HUDEP-2 (cell line): Measurements from ENCODE around the gene METTL21C.

Experiments used
- DNase-seq, 76 experiments: peaks; one replicate each; lab custom pipeline; 2025; ENCODE audit not compliant: unreplicated experiment in 76 of 76; lab: John Stamatoyannopoulos, UW

METTL21C gene

DNA sequence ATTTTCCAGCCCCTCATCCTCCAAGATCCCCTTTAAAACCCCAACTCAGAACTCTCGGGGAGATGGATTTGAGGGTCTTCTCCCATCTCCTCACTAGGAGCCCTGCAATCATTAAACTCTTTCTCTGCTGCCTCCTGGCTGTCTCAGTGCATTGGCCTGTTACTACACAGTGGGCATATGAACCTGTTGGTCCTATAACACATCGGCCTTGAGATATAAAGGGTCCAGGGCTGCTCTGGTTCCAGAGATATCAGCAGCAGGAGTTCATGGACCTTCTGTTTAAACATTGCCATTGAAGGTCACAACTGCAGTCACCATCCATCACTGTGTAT, 3.8 kb upstream of the METTL21C start:
- no peak for DNase-seq

DNA sequence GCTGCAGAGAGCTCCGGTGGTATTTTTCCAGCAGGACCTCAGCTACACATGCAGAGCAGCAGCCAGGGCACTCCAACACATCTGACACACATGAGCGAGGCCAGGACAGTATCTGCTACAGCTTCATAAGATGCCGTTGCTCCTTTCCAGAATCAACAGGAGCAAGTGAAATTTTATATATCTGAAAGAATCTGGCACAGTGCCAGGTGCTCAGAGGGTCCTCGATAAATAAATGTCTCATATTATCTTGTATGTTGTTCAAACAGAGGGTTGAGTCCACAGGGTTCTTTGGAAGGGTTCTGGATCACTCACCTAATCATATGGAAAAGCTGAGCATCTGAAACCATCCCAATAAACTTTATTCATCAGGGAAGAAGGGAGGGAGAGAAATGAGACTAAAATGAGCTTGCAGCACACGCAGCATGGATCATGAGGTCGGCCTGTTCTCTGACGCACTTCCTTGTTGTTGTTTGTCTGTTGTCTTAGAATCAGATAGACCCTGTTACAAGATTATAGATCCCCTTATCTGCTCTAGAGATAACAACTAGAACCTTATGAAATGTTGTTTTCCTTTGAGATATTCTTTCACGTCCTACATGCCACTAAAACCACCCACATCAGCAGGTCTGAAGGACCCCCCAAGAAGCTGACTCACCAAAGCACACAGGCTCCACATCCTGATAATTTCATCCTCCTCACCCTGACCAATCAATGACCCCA, 3.2 kb upstream of the METTL21C start:
- no peak for DNase-seq

DNA sequence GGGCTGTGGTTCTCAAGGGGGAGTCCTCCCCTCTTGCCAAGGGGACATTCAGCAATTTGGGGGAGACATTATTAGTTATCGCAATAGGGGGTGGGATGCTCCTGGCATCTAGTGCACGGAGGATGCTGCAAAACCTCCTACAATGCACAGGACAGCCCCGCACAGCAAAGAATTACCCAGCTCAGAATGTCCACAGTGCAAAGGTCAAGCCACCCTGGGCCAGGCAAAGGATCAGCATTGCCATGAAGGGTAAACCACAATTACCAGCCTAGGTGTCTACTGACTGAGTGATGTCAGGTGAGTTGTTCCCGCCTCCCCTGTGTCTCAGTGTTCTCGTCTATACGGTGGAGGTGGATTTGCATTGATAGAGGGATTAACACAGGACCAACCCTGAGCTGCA, 2.4 kb upstream of the METTL21C start:
- no peak for DNase-seq

DNA sequence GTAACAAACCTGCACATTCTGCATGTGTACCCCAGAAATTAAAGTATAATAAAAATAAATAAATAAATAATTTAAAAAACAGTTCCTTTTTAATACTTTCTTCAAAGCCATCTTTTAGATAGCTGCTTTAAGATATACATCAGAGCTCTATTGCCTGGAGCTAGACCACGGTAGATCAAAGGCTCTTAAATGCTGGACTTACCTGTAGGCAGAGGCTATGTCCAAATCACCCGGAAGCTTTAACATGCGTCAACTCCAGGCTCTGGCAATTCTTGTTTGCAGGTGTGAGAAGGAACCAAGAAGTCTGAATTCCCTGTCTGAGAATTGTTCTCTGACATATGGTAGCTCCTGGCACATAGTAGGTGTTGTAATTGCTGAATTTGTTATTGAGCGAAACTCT, 1.6 kb upstream of the METTL21C start:
- no peak for DNase-seq

DNA sequence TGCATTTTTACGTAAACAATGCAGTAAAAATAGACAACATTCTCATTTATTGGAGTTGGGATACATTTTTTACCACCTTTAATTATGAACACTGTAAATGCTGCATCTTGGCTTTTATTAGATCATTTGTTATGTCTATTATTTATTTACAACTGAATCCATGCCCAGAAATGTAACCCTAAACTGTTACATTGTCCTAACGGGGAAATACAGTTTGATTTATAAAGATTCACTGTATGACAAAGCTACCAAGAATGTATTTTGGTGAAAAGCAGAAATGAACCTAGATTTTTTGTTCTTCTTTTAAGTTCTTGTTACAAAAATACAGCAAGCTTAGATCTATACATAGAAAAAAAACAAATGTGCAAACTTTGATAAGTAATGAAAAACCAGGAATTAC, 1.1 kb downstream of the METTL21C start:
- DNase-seq, result no peak

DNA sequence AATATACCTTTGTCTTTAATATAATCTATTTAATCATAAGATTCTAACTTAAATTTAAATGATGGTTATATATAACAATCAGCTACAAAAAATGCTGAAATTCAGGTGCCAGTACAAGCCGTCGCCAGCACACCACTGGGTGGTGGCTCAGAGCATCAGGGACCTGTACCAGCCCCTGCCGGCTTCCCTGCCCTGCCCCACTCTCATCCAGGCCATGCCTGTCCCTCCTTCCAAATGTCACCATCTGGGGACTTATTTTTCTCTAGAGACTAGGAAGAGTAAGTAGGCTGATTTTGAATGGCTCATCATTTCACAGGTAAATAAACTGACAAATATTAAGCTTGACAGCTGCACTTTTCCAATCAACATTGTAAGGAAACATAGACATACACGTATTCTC, 1.6 kb downstream of the METTL21C start:
- no peak for DNase-seq

DNA sequence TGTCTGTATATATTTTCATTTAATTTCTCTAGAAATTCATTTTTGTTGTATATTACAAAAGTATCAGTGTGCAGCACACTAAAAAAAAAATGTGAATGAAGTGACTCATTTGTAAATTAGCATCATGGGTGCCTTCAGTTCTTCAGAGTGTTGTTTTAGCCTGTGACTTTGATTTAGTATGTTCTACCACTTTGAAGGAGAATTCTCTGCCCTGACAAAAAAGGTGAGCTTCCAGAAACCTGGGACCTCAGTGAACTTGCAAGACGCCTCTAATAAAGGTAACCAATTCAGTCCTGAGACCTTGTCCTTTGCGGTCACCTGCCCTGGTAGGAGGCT, 2.4 kb downstream of the METTL21C start:
- no peak for DNase-seq

DNA sequence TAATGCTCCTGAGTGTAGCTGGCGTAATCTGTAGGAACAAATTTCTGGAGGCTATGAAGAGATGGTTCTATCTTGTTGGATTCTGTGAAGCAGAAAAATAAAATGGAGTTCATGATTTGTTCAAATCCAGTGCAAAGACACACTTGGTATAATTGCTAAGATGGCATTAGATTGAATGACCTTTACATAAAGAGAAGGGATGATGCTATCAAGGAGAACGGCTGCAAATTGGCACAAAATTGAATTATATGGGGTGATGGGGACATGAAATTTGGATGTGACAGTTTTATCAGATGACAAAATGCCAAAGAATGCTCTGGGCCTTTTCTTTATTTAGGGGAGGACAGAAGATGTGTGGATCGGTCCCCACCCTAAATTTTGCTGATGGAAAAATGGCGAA, 4.0 kb downstream of the METTL21C start:
- DNase-seq, result no peak

DNA sequence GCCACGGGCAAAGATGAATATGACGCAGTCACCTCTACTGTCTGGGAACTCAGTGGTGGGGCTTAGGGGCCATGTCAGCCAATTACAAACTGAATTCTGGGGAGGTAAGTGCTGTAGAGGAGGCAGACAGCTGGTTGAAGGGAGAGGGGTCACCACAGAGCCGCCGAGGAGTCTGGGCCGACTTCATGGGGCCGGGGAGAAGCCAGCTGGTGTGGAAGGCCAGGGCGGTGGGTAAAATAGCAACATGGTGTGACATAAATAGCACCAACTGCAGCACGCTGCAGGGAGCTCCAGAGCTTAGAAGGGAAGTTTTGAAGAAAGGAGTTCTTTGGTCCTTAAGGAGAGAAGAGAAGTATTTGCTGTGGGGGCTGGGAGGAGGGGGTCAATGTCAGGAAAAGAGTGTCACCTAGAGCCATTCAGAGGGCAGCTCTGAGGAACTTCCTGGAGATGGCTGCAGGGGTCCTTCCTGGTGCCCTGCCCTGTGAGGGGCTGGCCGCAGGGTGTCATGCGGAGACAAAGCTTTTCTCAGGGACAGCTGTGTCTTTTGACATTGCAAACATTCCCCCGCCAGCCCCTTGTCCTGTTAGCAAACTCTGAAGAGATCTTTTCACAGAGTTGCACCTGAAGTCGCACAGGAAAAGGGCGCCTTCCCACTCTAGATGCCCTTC, 6.4 kb downstream of the METTL21C start:
- DNase-seq, result no peak

DNA sequence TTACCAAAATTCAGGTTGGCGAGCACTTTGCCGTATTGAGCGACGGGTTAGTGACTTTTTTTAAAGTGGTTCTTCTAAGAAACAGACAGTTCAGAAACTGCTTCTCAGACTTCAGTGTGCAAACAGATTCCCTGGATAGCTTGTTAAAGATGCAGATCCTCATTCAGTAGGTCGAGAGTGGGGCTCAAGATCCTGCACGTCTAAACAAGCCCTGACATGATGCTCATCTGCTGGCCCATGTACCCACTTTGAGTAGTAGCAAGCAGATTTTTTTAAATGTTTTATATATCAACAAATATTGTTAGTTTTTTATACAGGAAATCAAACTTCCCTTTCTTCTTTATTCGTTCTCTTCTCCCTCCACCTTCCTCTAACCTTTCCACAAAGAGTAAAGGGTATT, 7.3 kb downstream of the METTL21C start:
- DNase-seq, result no peak

DNA sequence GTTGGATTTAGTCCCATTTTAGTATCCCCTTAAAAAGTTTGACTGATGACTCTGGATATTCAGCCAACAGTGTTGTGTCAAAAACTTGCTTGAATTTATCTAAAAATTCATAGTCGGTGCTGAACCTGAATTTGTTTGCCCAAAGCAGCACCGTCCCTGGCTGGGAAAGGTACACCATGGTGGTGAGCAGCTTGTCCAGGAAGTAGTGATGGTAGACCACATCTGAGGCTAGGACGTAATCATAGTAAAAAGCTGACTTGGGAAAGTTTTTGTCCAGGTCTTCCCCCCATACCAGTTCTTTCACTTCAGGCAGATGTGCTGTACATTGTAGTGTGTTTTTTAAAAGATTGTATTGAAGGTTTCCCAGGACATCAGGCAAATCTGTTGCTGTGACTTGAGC, 8.8 kb downstream of the METTL21C start:
- DNase-seq, result no peak

DNA sequence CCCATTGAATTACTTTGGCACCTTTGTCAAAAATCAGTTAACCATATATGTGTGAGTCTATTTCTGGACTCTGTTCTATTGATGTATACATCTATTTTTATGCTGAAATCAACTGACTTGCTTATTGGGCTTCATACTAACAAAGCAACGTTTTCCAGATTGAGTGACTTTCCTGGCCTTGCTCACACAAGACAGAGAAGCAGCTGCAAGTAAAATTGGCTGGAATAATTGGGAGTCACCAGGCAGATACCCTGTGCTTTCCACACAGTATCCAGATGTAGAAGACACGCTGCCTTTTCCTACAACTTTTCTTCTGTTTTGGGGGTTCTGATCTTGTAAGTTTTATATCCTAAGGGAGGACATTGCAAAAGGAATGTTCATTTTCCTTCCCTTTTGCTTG, 11.2 kb downstream of the METTL21C start:
- DNase-seq, result no peak

DNA sequence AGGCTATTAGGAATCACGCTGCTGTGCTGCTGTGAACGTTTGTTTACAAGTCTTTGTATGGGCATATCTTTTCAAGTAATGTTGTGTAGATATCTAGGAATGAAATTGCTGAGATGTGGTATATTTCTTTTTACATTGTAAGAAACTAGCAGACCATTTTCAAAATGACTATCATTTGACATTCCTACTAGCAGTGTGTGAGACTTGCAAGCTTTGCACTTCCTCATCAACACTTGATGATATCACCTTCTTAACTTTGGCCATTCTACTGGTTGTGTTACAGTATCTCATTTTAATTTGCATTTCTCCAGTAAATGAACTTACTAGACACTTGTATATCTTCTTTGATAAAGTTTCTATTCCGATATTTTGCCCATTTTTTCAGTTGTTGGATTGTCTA, 12.1 kb downstream of the METTL21C start:
- DNase-seq, result no peak

DNA sequence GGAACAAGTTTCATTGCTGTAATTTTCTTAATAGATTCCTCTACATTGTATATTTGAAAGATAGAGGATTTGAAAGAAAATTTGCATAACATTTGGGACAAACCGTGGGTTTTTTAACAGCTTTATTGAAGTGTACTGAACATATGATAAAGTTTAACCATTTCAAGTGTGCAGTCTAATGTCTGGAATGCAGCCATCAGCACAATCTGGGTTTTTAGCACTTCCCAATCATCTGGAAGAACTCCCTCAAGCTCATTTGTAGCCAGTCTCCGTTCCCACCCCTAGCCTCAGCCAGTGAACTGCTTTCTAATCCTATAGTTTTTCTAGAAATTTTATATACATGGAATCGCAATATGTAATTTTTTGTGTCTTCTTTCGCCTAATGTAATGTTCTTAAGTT, 12.6 kb downstream of the METTL21C start:
- no peak for DNase-seq

DNA sequence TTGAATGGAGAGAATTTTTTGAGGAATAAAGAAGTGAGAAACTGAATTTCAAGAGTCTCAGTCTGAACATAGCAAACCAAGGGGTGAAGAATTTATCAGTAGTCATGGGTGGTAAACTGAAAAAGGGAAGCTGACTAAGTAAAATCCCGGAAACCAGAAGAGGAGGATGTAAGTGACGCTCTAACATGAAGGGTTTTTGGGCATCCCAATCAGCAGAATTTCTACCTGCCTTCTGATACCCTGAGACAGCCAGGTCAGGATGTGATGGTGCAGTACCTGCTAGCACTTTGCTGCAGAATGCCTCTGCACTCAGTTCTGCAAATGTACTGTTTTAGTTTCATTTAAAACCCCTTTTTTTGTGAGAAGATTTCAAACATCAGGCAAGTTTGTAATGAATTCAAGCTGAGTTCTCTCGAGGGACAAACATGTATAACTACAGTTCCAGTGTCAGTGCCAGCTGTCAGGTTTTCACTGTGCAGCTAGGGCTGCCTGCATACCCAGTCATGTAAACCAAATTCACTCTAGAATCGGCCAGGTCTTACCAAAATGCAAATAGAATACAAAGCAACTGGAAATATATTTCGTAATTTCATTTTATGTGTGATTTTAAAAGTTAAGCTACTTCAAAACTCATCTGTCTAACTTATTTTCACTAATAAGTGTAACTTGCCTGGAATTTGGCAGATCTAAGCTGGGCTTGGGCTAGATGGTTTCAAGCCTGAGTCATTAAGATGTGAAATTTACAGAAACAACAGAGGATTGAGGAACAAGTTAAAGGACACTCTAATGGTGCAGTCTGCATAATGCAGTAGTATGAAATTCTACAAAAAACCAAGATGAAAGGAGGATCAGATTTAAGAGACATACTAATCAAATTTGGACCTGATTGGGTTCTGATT, 13.8 kb downstream of the METTL21C start:
- no peak for DNase-seq

DNA sequence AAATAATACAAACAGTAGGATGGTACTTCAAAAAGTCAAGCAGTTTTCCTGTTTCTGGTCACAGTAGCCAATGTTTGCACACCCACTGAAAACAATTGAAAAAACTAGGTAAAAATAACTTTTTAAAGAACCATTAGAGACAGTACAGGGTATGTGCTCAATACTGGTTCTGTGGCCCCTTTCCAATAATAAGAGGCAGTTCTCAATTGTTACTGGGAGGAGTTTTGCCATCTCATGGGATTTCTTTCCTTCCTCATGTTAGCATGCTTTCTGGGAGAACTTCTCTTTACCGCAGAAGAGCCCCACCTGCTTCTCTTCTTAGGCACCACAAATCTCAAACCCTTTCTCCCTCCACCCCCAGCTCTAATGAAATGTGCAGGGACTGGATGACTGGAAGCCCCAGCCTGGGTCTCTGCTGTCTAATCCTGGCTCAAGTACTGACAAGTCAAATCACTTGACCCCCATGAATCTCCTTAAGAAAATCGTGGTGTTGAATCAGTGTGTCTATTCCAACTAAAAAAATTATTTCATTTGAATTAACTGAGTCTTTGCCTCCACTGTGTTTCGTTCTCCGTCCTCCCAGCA, 14.6 kb downstream of the METTL21C start:
- no peak for DNase-seq

DNA sequence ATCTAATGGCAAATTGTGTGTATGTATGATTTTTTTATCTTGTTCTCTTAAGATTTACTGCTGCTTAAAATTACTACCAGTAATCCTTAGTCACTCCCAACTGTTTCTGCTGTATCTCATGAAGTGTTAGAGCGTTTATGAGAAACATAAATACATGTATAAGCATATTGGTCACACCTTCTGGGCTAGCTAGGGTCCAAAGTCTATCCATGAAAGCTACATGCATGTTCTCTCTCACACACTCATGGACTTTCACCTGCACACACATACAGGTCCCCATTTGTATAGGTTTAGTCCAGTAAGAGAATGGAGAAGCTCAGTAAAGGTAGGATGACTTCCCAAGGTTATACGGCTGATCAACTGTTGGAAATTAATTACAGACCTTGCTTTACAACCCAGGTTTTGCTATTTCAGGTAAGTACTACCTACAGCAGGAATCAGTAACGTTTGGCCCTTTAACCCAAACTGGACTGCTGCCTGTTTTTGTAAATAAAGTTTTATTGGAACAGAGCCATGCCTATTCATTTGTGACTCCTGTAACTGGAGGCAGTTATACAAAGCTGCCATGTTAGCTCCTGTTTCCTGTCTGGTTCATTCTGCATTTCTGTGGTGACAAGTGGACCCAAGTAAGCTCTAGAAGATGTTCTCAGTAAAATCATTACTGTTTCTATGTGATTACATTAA, 15.3 kb downstream of the METTL21C start:
- DNase-seq, result no peak

DNA sequence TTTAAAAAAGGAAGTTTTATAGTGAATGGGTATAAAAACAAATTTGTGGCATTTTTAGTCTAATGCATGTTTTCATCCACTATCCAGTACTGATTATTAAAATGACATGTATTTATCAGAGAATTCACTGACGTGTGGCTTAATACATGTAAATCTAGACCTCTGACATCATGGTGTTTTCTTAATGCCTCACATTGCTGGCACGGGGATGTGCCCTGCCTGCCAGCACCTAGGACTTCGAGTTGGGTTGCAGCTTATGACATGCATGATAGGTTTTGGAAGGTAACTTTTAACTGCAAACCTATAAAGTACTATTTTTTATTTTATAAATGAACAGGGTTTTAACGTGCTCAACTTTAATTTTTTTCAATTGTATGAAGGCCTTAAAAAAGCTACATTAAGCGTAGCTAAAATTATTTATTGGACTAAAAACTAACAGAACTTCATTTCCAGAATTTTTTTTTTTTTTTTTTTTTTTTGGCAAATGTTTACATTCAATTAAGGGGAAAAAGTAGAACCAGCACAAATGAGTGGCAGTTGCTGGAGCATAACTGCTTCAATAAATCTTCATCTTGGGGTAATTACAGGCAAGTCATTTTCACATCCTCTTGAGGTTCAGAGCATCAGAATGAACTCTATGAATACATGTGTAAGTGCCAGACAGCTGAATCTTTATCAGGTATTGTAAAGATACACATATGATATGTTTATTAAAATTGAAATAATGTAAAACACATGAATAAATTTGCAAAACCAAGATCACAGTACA, 16.3 kb downstream of the METTL21C start:
- DNase-seq, result no peak

DNA sequence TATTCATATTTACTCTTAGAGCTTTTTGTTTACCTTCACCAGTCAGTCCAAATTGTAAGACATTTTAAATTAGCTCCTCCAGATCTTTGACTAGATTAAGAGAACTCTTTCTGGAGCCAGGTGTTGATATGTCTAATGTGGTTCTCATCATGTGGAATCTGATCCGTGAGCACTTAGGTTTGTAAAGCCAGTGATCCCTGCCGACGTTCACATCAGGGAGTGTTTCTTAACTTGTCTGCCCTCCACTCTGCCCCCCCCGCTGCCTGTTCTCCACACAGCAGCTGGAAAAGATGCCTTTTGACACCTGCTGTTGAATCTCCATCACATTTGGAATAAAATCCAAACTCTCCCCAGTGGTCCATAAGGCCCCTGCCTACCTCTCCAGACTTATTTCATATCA, 17.7 kb downstream of the METTL21C start:
- no peak for DNase-seq

DNA sequence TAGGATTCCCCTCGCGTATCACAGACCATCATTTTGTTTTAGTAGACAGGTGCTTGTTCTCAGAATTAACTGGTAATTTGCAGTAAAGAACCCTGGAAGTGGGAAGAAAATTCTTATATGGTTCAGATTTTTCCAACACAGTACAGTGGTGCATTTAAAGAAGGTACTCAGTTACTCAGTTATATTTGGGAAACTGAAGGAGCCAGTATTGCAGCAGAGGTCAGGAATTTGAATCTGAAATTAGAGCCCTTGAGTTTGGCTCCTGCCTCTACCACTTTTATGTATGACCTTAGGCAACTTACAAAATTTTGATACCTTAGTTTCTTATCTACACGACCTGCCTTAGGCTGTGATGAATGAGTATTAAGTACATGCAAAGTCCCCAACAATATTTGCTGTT, 19.7 kb downstream of the METTL21C start:
- no peak for DNase-seq
